GM12875 (cell line): ENCODE measurements around the gene DOCK3.
"Not testable (repeated sequence)": the region's sequence is repeated elsewhere in the genome, so short reads cannot be mapped to it uniquely, and the experiment has no call there.

Experiments used
- H3K4me3 ChIP-seq: one replicate; pipeline ENCODE4 v1.5.1; 2011; ENCODE audit warnings: low read depth, low read length, control low read depth
- TF ChIP-seq, protein P1 (sequence below): IDR thresholded peaks from 2 replicates; pipeline ENCODE4 v1.5.1; 2011; ENCODE audit warnings: low read depth, mild to moderate bottlenecking, control low read depth, inconsistent platforms, low read length, moderate library complexity, borderline replicate concordance; ENCODE audit not compliant: insufficient read depth

Gene DOCK3

GRCh38 chr3:50676031-50676705 lies 1.4 kb downstream of the DOCK3 start:
- H3K4me3 ChIP-seq, result no peak overlapping the region
- TF ChIP-seq, protein P1, sequence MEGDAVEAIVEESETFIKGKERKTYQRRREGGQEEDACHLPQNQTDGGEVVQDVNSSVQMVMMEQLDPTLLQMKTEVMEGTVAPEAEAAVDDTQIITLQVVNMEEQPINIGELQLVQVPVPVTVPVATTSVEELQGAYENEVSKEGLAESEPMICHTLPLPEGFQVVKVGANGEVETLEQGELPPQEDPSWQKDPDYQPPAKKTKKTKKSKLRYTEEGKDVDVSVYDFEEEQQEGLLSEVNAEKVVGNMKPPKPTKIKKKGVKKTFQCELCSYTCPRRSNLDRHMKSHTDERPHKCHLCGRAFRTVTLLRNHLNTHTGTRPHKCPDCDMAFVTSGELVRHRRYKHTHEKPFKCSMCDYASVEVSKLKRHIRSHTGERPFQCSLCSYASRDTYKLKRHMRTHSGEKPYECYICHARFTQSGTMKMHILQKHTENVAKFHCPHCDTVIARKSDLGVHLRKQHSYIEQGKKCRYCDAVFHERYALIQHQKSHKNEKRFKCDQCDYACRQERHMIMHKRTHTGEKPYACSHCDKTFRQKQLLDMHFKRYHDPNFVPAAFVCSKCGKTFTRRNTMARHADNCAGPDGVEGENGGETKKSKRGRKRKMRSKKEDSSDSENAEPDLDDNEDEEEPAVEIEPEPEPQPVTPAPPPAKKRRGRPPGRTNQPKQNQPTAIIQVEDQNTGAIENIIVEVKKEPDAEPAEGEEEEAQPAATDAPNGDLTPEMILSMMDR, result no peak

DNA sequence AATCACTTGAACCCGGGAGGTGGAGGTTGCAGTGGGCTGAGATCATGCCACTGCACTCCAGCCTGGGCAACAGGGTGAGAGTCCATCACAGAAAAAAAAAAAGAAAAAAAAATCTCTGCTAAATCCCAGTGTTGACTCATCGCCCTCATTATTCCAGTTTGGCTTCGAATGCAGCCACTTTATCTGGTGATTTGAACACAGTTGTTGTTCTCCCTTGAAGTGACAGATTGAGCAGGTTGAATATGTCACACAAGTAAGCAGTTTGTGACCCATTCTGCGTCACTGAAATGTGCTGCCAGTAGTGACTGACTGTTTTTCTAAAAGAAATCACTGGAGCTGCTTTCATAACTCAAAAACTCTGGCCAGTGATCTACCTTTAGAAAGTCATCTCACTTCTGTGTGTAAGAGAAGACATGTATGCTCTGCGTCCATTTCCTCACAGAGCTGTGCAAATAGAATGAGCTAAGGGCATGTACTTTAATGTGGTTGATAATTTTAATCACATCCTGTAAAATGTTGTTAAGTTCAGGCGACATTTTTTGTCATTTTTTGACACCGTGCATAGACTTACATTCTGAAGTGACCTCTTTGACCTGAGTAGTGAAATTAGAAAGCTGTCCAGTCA lies 12.5 kb downstream of the DOCK3 start:
- TF ChIP-seq, protein P1, result no peak

DNA sequence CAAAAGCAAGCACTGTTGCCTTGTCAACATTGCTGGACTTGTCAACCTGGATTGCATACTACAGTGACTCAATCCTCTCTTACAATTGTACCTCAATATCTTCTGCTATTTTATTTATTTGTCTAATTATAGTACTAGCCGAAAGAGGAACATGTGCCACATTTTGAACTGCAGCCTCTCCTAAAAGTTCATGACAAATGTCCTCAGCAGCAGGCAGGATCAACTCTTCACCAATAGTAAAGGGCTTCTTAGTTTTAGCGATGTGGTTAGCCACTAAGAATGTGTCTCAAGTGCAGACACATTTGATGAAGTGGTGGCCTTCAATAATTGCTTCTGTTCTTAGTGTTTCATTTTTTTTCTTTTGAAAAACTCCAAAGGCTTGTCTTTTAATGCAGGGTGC lies 13.2 kb downstream of the DOCK3 start:
- H3K4me3 ChIP-seq, result no peak overlapping the region
- TF ChIP-seq, protein P1, result no peak

More for the DNA sequence above, 12.5 kb downstream of the DOCK3 start:
- H3K4me3 ChIP-seq, result no peak overlapping the region

GRCh38 chr3:50688602-50689001 lies 13.9 kb downstream of the DOCK3 start:
- H3K4me3 ChIP-seq, result not testable (repeated sequence)

DNA sequence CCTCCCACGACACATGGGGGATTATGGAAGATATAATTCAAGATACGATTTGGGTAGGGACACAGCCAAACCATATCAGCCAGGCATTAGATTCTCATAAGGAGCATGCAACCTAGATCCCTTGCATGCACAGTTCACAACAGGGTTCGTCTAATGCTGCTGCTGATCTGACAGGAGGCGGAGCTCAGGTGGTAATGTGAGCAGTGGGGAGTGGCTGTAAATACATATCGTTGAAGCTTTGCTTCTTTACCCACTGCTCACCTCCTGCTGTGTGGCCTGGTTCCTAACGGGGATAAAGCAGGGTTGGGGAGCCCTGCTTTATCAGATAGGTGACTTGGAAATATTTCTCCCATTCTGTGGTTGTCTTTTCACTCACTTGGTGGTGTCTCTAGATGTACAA lies 14.8 kb downstream of the DOCK3 start:
- TF ChIP-seq, protein P1, result no peak
- no peak overlapping the region for H3K4me3 ChIP-seq

DNA sequence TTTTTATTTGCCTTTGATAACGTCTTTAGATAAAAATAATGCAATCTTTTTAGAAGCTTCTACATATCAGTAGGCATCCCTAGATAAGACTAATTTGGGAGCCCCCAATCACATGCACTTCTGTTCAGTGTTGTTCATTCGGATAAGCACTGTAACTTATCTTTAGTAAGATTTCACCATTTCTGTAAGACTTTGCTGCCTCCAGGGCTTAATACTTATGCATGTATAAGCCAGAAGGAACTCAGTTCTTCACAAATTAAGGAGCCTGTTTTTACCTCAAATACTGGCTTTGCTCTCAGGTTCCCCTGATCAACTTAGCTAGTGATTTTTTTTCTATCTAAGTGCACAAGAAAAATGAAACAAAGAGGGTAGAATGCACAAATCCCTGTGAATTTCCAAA lies 20.3 kb downstream of the DOCK3 start:
- TF ChIP-seq, protein P1, result no peak
- H3K4me3 ChIP-seq, result no peak overlapping the region

- H3K4me3 ChIP-seq, result no peak overlapping the region
- TF ChIP-seq, protein P1, result no peak
These were observed 21.5 kb downstream of the DOCK3 start for GRCh38 chr3:50696276-50696675.
